IPS DF 6.9 (cell line): Measurements from ENCODE around the gene SPTBN1.
"Not testable (repeated sequence)": the region's sequence is repeated elsewhere in the genome, so short reads cannot be mapped to it uniquely, and the experiment has no call there.

ENCODE experiments used
- DNase-seq: peaks from one replicate; pipeline ENCODE4 v3.0.0-alpha.2; 2013; ENCODE audit warnings: low read depth, low spot score
- H3K27ac ChIP-seq: one replicate; pipeline ENCODE4 v1.5.1; 2013; ENCODE audit warnings: low read length, control low read depth
- H3K27me3 ChIP-seq: 2 replicates; pipeline ENCODE4 v1.6.1; 2013; ENCODE audit warnings: mild to moderate bottlenecking, low read length; ENCODE audit not compliant: control insufficient read depth, insufficient read depth
- H3K36me3 ChIP-seq: 2 replicates; pipeline ENCODE4 v1.6.1; 2013; ENCODE audit warnings: low read length; ENCODE audit not compliant: control insufficient read depth, insufficient read depth
- H3K4me1 ChIP-seq: 2 replicates; pipeline ENCODE4 v1.6.1; 2013; ENCODE audit warnings: low read length; ENCODE audit not compliant: control insufficient read depth, insufficient read depth
- H3K4me3 ChIP-seq: 2 replicates; pipeline ENCODE4 v1.5.1; 2013; ENCODE audit warnings: mild to moderate bottlenecking, low read length
- H3K9me3 ChIP-seq: 2 replicates; pipeline ENCODE4 v1.6.1; 2013; ENCODE audit warnings: low read length, inconsistent platforms; ENCODE audit not compliant: control insufficient read depth, insufficient read depth
- WGBS: extraction: QIAGEN DNeasy Blood & Tissue Kit; methylation state at CpG from one replicate; pipeline ENCODE4 v1.1.7; 2013; ENCODE audit warnings: mixed read lengths, missing lambda C conversion rate; ENCODE audit not compliant: insufficient read length, insufficient coverage; 5-methylcytosine and 5-hydroxymethylcytosine counted together

SPTBN1 gene

GRCh38 chr2:54500404-54501205 is 44.5 kb downstream of the SPTBN1 start:
- Histone ChIP-seq H3K4me1 (0 out of 2 replicates have a peak, but pooled peaks cover 4% of the 10 kb centered on the region), H3K36me3 (no peaks in the 10 kb centered on the region), H3K27ac (no peak overlapping the region), H3K27me3 (no peaks in the 10 kb centered on the region), H3K9me3 (no peaks in the 10 kb centered on the region), H3K4me3 (no peak overlapping the region)
- WGBS, result no CpG with 5 or more reads among the region's 8 CpGs
- no peak for DNase-seq

- no peak for DNase-seq
- H3K4me1 ChIP-seq, result 0 out of 2 replicates have a peak, but pooled peaks cover 4% of the 10 kb centered on the region
- WGBS, result no CpG with 5 or more reads among the region's 2 CpGs
- no peaks in the 10 kb centered on the region for H3K36me3 ChIP-seq
- no peak overlapping the region for H3K27ac ChIP-seq
- no peak overlapping the region for H3K4me3 ChIP-seq
- H3K9me3 ChIP-seq, result no peaks in the 10 kb centered on the region
- H3K27me3 ChIP-seq, result no peaks in the 10 kb centered on the region
Observed at GRCh38 chr2:54502731-54503130, 46.6 kb downstream of the SPTBN1 start.

- Histone ChIP-seq H3K36me3 (no peaks in the 10 kb centered on the region), H3K9me3 (no peaks in the 10 kb centered on the region), H3K27ac (no peak overlapping the region), H3K4me3 (no peak overlapping the region), H3K4me1 (0 out of 2 replicates have a peak, but pooled peaks cover 4% of the 10 kb centered on the region), H3K27me3 (no peaks in the 10 kb centered on the region)
- no CpG with 5 or more reads among the region's 3 CpGs for WGBS
- no peak for DNase-seq
Observed at GRCh38 chr2:54503192-54503591, 47.1 kb downstream of the SPTBN1 start.

- H3K4me1 ChIP-seq, result 0 out of 2 replicates have a peak, but pooled peaks cover 3% of the 10 kb centered on the region
- H3K4me3 ChIP-seq, result no peak overlapping the region
- no peak overlapping the region for H3K27ac ChIP-seq
- no peaks in the 10 kb centered on the region for H3K9me3 ChIP-seq
- no CpG with 5 or more reads among the region's 1 CpG for WGBS
- H3K36me3 ChIP-seq, result no peaks in the 10 kb centered on the region
- DNase-seq, result no peak
- no peaks in the 10 kb centered on the region for H3K27me3 ChIP-seq
Observed at GRCh38 chr2:54503828-54504227, 47.7 kb downstream of the SPTBN1 start.

- Histone ChIP-seq H3K36me3 (no peaks in the 10 kb centered on the region), H3K27me3 (no peaks in the 10 kb centered on the region), H3K9me3 (no peaks in the 10 kb centered on the region), H3K4me3 (no peak overlapping the region), H3K27ac (no peak overlapping the region), H3K4me1 (0 out of 2 replicates have a peak, but pooled peaks cover 2% of the 10 kb centered on the region)
- DNase-seq, result no peak
- no CpG with 5 or more reads among the region's 2 CpGs for WGBS
Observed at GRCh38 chr2:54504866-54505265, 48.7 kb downstream of the SPTBN1 start.

- no peaks in the 10 kb centered on the region for H3K36me3 ChIP-seq
- WGBS, result no CpG with 5 or more reads among the region's 6 CpGs
- DNase-seq, result no peak
Observed at GRCh38 chr2:54508541-54508940, 52.4 kb downstream of the SPTBN1 start.

GRCh38 chr2:54509043-54509442 is 52.9 kb downstream of the SPTBN1 start:
- not testable (repeated sequence) for H3K27ac ChIP-seq, H3K4me1 ChIP-seq, H3K36me3 ChIP-seq, H3K4me3 ChIP-seq, H3K9me3 ChIP-seq, DNase-seq, H3K27me3 ChIP-seq
- no CpG with 5 or more reads among the region's 5 CpGs for WGBS

More at GRCh38 chr2:54508541-54508940, 52.4 kb downstream of the SPTBN1 start:
- Histone ChIP-seq H3K4me1 (0 out of 2 replicates have a peak, but pooled peaks cover 2% of the 10 kb centered on the region), H3K27me3 (no peaks in the 10 kb centered on the region), H3K27ac (no peak overlapping the region), H3K9me3 (no peaks in the 10 kb centered on the region), H3K4me3 (no peak overlapping the region)

GRCh38 chr2:54510916-54511315 is 54.8 kb downstream of the SPTBN1 start:
- Histone ChIP-seq H3K4me3 (no peak overlapping the region), H3K9me3 (no peaks in the 10 kb centered on the region), H3K27me3 (no peaks in the 10 kb centered on the region), H3K4me1 (peaks cover 2% of the 10 kb centered on the region; the same call in 1 of the 2 replicates), H3K36me3 (no peaks in the 10 kb centered on the region), H3K27ac (no peak overlapping the region)
- whole genome bisulfite sequencing, result no CpG with 5 or more reads among the region's 2 CpGs
- no peak for DNase-seq

GRCh38 chr2:54512183-54512582 is 56.1 kb downstream of the SPTBN1 start:
- Histone ChIP-seq H3K36me3 (no peaks in the 10 kb centered on the region), H3K27me3 (no peaks in the 10 kb centered on the region), H3K9me3 (no peaks in the 10 kb centered on the region), H3K4me3 (no peak overlapping the region), H3K27ac (no peak overlapping the region), H3K4me1 (peaks cover 4% of the 10 kb centered on the region; the same call in 1 of the 2 replicates)
- WGBS, result no CpG with 5 or more reads among the region's 3 CpGs
- no peak for DNase-seq

- DNase-seq, result no peak
- no peak overlapping the region for H3K27ac ChIP-seq
- H3K27me3 ChIP-seq, result no peaks in the 10 kb centered on the region
- H3K9me3 ChIP-seq, result no peaks in the 10 kb centered on the region
- H3K4me1 ChIP-seq, result peaks cover 4% of the 10 kb centered on the region; the same call in 1 of the 2 replicates
- WGBS, result no CpG with 5 or more reads among the region's 4 CpGs
- H3K4me3 ChIP-seq, result no peak overlapping the region
- no peaks in the 10 kb centered on the region for H3K36me3 ChIP-seq
Observed at GRCh38 chr2:54512663-54513362, 56.7 kb downstream of the SPTBN1 start.
